ENCODE results near the gene PRCD. TPM values are rescaled to one million over a fixed set of nuclear protein-coding genes. Genes with fewer than 3 reads are reported as not detected.

The PRCD gene
- total and polyA plus RNA-seq, 2 donors from 2014 or later: 2.2 TPM; not detected in 1

DNA sequence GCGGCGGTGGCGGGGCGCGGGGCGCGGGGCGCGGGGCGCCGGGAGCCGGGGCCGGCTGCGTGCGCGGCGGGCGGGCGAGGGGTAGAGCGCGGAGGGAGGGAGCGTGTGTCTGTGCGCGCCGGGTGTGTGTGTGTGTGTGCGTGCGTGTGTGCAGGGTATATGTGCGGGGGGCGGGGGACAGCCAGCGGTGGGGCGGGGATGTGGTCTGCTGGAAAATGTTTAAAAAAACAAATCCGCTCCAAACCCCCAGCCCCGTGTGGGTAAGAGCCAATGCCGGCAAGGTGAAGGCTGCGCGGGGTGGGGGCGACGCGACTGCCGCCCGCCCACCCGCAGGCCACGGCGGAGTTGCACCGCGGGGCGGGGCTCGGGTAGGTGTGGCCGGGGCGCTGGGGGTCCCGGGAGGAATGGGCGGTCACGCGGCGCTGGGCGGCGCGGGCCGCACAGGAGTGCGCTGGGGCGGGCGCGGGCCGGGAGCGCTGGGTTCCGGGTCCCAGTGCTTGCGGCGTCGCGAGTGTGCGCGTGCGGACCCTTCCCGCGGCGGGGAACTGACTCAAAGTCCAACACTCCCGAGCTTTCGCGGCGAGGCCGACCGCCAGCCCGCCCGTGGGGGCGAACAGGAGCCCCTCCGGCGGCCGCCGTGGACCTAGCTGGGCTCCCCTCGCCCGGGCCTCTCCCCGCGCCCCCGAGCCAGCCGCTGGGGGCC is 2.1 kb upstream of the PRCD start, which contains the start of gene CYGB:
CYGB (minus strand) TSS at position 132 of the 703 bp plus-strand sequence. CDS start 167 bp downstream, outside the sequence.
- DNase-seq (peak; percentile 37 to 80 (median 60)), FAIRE-seq (no peak)
- peak within 1 kb of the TSS in 1 of 3 donors; percentile 12 for H3K9ac ChIP-seq (ENCODE audit: low read length in 3 of 3)
- H3K9me3 ChIP-seq (ENCODE audit: control insufficient read depth in 2 of 3, insufficient read depth in 1 of 3, low read length in 3 of 3): no peaks in the 10 kb centered on the region
- no peaks in the 10 kb centered on the region for H3K27me3 ChIP-seq (ENCODE audit: control insufficient read depth, insufficient read depth, low read length)
- intact Hi-C loops (cut with DNase I): no loop called here
- no peak for TF ChIP-seq CTCF (IDR thresholded peaks at IDR 0.05; ENCODE audit: borderline replicate concordance, extremely low read depth, insufficient read depth)
- H3K36me3 ChIP-seq (ENCODE audit: control insufficient read depth in 2 of 3, insufficient read depth in 3 of 3, low read length in 3 of 3): no peaks in the 10 kb centered on the region
- peak within 1 kb of the TSS in 1 of 2 donors; percentile 28 for H3K27ac ChIP-seq (ENCODE audit: low read depth in 2 of 2, low read length in 2 of 2)
- H3K4me3 ChIP-seq (ENCODE audit: low read length in 3 of 3): peak within 1 kb of the TSS in 1 of 3 donors; percentile 18
- peaks cover 0 to 18% (median 7%) of the 10 kb centered on the region in 3 donors for H3K4me1 ChIP-seq (ENCODE audit: control insufficient read depth in 2 of 3, insufficient read depth in 2 of 3, low read depth in 1 of 3, low read length in 3 of 3)

DNA sequence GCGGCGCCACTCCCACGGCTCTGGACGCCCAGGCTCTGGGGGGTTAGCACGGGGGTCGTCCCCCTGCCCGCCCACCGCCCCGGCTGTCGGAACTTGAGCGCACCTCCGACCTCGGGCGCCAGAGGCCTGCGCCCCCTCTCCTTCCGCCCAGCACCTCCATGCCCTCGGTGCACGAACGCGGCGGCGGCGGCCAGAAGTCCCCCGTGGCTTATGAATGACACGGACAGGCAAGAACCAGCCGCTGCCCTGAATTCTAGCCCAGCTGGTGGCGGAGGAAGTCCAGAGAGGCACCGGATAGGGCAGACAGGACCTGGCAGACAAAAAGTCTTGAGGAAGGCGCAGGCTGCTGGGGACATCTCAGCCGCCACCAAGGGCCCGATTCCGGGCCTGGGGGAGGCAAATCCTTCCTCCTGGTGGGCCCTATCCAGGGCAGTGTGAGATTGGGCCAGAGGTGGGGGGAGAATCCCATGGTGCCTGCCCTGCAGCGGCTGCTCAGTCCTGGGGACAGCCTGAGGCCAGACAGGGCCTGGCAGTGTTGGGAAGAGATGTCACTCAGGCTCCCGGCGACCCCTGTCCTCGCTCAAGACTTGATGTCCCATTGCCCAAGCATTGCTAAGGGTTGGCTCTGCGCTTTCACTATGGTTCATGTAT is 1.4 kb upstream of the PRCD start:
- intact Hi-C loops (cut with DNase I): no loop called here
- Histone ChIP-seq H3K36me3 (ENCODE audit: control insufficient read depth in 2 of 3, insufficient read depth in 3 of 3, low read length in 3 of 3) (no peaks in the 10 kb centered on the region), H3K9ac (ENCODE audit: low read length in 3 of 3) (peak overlapping the region in 1 of 3 donors; percentile 12), H3K4me3 (ENCODE audit: low read length in 3 of 3) (no peak overlapping the region), H3K27ac (ENCODE audit: low read depth in 2 of 2, low read length in 2 of 2) (peak overlapping the region in 1 of 2 donors; percentile 28), H3K27me3 (ENCODE audit: control insufficient read depth, insufficient read depth, low read length) (no peaks in the 10 kb centered on the region), H3K4me1 (ENCODE audit: control insufficient read depth in 2 of 3, insufficient read depth in 2 of 3, low read depth in 1 of 3, low read length in 3 of 3) (peaks cover 0 to 18% (median 7%) of the 10 kb centered on the region in 3 donors), H3K9me3 (ENCODE audit: control insufficient read depth in 2 of 3, insufficient read depth in 1 of 3, low read length in 3 of 3) (no peaks in the 10 kb centered on the region)
- FAIRE-seq (no peak), DNase-seq (peak in 3 of 5 donors; percentile 34 to 80 (median 67))
- no peak for TF ChIP-seq CTCF (IDR thresholded peaks at IDR 0.05; ENCODE audit: borderline replicate concordance, extremely low read depth, insufficient read depth)

DNA sequence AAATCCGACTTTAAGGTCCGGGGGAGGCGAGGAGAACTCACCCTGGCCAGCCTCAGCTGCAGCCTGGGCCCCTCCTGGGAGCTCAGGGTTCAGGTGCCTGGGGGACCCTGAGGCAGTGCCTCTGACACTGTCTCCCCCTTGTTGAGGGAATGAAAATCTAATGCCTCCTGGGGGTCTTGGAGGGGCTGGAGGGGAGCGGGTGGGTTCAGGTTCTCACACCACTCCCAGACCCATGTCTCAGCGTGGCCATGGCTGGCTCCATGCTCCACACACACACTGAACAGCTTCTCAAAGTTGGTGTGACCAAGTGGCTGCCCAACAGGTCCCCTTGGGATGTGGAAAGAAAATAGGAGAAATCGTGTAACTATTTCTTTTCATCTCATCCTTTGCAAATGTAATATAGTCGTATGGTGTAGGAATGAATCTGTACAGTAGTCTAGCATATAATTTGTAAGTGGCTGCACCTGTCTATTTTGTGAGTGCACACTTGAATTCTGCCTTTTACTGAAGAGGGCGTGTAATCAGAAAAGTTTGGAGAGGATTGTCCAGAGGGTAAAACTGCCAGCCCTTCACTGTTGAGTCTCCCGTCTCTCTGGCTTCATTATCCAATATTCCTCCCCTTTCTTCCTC is 788 bp upstream of the PRCD start:
- intact Hi-C loops (cut with DNase I): no loop called here
- H3K4me3 ChIP-seq (ENCODE audit: low read length in 3 of 3): no peak overlapping the region
- H3K9me3 ChIP-seq (ENCODE audit: control insufficient read depth in 2 of 3, insufficient read depth in 1 of 3, low read length in 3 of 3): no peaks in the 10 kb centered on the region
- H3K9ac ChIP-seq (ENCODE audit: low read length in 3 of 3): no peak overlapping the region
- H3K36me3 ChIP-seq (ENCODE audit: control insufficient read depth in 2 of 3, insufficient read depth in 3 of 3, low read length in 3 of 3): no peaks in the 10 kb centered on the region
- H3K27ac ChIP-seq (ENCODE audit: low read depth in 2 of 2, low read length in 2 of 2): no peak overlapping the region
- DNase-seq (peak in 1 of 5 donors; percentile 37), FAIRE-seq (no peak)
- no peaks in the 10 kb centered on the region for H3K27me3 ChIP-seq (ENCODE audit: control insufficient read depth, insufficient read depth, low read length)
- TF ChIP-seq CTCF (IDR thresholded peaks at IDR 0.05; ENCODE audit: borderline replicate concordance, extremely low read depth, insufficient read depth): no peak
- H3K4me1 ChIP-seq (ENCODE audit: control insufficient read depth in 2 of 3, insufficient read depth in 2 of 3, low read depth in 1 of 3, low read length in 3 of 3): peaks cover 0 to 18% (median 7%) of the 10 kb centered on the region in 3 donors
